A673 (cell line): ENCODE measurements around the gene KCNMA1. TPM values are rescaled to one million over a fixed set of nuclear protein-coding genes. Genes with fewer than 3 reads are reported as not detected.

Source experiments
- BruUV-seq: library from RNA; stranded (reverse); fragments of 400-500 nt; replicated peaks from 2 replicates; lab custom pipeline; 2021; lab: Mats Ljungman, UMichigan
- CTCF ChIA-PET: fragments of 300-600 bp; sonication (Branson Sonifier 250); formaldehyde crosslinking; loops from one replicate; lab custom pipeline; 2022; ENCODE audit warnings: antibody characterized with exemption; lab: Charles Lee
- POLR2A ChIA-PET: fragments of 300-600 bp; sonication (Branson Sonifier 250); formaldehyde crosslinking; loops from one replicate; lab custom pipeline; 2022; ENCODE audit warnings: antibody characterized with exemption; ENCODE audit not compliant: low non-redundant PET; lab: Charles Lee
- DNase-seq: peaks from one replicate; pipeline ENCODE4 v3.0.0-alpha.2; 2015; ENCODE audit warnings: low spot score
- H3K27ac ChIP-seq: fragments of 200-600 bp; sonication (generic); 2 replicates; pipeline ENCODE4 v1.5.1; 2016; ENCODE audit warnings: mixed run types, low read depth, mild to moderate bottlenecking, mixed read lengths, antibody characterized with exemption, low read length; ENCODE audit not compliant: poor library complexity, severe bottlenecking
- H3K27me3 ChIP-seq: fragments of 200-600 bp; sonication (generic); replicated peaks from 2 replicates; pipeline ENCODE4 v1.6.1; 2017; ENCODE audit warnings: mixed run types, low read depth, mild to moderate bottlenecking, mixed read lengths, antibody characterized with exemption, low read length; ENCODE audit not compliant: insufficient read depth, poor library complexity
- H3K36me3 ChIP-seq: fragments of 200-600 bp; sonication (generic); 2 replicates; pipeline ENCODE4 v1.6.1; 2016; ENCODE audit warnings: mixed run types, mild to moderate bottlenecking, mixed read lengths, antibody characterized with exemption, low read length; ENCODE audit not compliant: insufficient read depth, poor library complexity, severe bottlenecking
- H3K4me1 ChIP-seq: fragments of 200-600 bp; sonication (generic); 2 replicates; pipeline ENCODE4 v1.6.1; 2017; ENCODE audit warnings: mixed run types, mild to moderate bottlenecking, mixed read lengths, antibody characterized with exemption, low read length; ENCODE audit not compliant: insufficient read depth, poor library complexity, severe bottlenecking
- H3K4me3 ChIP-seq: fragments of 200-600 bp; sonication (generic); 2 replicates; pipeline ENCODE4 v1.5.1; 2016; ENCODE audit warnings: low read depth, mixed run types, mild to moderate bottlenecking, mixed read lengths, low read length; ENCODE audit not compliant: poor library complexity, severe bottlenecking
- H3K9me3 ChIP-seq: fragments of 200-600 bp; sonication (generic); 2 replicates; pipeline ENCODE4 v1.6.1; 2016; ENCODE audit warnings: mixed run types, low read depth, mild to moderate bottlenecking, mixed read lengths, antibody characterized with exemption, low read length; ENCODE audit not compliant: poor library complexity, severe bottlenecking
- EZH2 ChIP-seq: fragments of 200-600 bp; sonication (generic); IDR thresholded peaks from 2 replicates; pipeline ENCODE4 v1.6.1; 2017; ENCODE audit warnings: borderline replicate concordance, low read depth, mild to moderate bottlenecking, mixed read lengths, antibody characterized with exemption, low read length; ENCODE audit not compliant: poor library complexity, severe bottlenecking
- intact Hi-C: fragments of 100-400 bp; cut with micrococcal nuclease; formaldehyde crosslinking; loops from one replicate; pipeline ENCODE4 v1.10.0; 2022; ENCODE audit not compliant: unreplicated experiment
- total RNA-seq: library from RNA; stranded (reverse); gene quantifications from 2 replicates; pipeline ENCODE4 v1.2.3, GENCODE V29; 2021
- TF ChIP-seq, protein P1 (sequence below): fragments of 300-800, 200-600 bp; sonication (generic); conservative IDR thresholded peaks from 2 replicates; pipeline ENCODE4 v1.5.1; 2017; ENCODE audit warnings: low read depth, mild to moderate bottlenecking, antibody characterized with exemption, low read length, moderate library complexity, mixed read lengths

Gene KCNMA1
- total RNA-seq, 1 experiment from 2014 or later, result 0.84 TPM

DNA sequence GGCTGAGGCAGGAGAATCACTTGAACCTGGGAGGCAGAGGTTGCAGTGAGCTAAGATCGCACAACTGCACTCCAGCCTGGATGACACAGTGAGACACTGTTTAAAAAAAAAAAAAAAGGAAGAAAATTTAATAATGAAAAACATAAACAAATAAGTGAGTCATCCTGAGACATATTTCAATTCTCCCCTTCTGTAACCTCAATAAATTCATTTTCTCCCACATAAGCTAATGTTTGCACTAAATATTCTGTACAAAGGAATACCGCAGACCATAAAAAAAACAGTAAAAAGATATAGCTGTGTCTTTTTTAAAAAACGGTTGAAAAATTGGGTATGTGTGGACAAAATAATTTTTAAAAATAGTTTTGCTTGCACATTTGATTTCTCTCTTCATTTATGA, 654.0 kb downstream of the KCNMA1 start:
- Histone ChIP-seq H3K27ac (no peak overlapping the region), H3K4me1 (peaks cover 16% of the 10 kb centered on the region), H3K27me3 (no peaks in the 10 kb centered on the region), H3K4me3 (no peak overlapping the region), H3K36me3 (no peaks in the 10 kb centered on the region), H3K9me3 (no peaks in the 10 kb centered on the region)
- intact Hi-C loops, result loop anchor here (2.0 kb wide), 1 partner anchor 129 kb away; no protein-coding TSS in a partner anchor
- no TSS peak for BruUV-seq
- DNase-seq, result no peak
- TF ChIP-seq, protein P1, sequence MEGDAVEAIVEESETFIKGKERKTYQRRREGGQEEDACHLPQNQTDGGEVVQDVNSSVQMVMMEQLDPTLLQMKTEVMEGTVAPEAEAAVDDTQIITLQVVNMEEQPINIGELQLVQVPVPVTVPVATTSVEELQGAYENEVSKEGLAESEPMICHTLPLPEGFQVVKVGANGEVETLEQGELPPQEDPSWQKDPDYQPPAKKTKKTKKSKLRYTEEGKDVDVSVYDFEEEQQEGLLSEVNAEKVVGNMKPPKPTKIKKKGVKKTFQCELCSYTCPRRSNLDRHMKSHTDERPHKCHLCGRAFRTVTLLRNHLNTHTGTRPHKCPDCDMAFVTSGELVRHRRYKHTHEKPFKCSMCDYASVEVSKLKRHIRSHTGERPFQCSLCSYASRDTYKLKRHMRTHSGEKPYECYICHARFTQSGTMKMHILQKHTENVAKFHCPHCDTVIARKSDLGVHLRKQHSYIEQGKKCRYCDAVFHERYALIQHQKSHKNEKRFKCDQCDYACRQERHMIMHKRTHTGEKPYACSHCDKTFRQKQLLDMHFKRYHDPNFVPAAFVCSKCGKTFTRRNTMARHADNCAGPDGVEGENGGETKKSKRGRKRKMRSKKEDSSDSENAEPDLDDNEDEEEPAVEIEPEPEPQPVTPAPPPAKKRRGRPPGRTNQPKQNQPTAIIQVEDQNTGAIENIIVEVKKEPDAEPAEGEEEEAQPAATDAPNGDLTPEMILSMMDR, result no peak
- no peak for TF ChIP-seq EZH2
- CTCF ChIA-PET, result interaction anchor here (0.7 kb wide), 1 partner anchor 15 kb away, joined by 4 read pairs; no protein-coding TSS in a partner anchor
- POLR2A ChIA-PET, result interaction anchor here (0.6 kb wide), 1 partner anchor 286 kb away, joined by 4 read pairs; no protein-coding TSS in a partner anchor

DNA sequence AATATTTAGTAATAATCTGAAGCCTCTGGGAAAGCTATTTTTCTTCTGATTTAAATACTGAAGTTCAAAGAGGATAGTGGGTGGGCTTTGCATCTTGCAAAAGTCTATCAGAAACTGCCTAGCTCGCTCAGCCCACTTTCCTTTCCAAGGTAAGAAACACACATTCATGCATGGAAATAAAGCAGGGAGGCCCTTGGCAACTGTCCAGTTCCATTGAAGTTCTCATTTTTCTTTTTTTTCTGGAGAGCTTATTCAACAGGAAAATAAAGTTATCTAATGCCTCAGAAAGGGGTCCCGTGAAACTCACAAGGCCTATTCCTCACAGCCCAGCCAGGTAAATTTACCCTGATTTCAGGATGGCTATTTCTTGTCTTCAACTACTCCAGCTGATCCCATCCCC, 654.9 kb downstream of the KCNMA1 start:
- Histone ChIP-seq H3K4me3 (no peak overlapping the region), H3K9me3 (no peaks in the 10 kb centered on the region), H3K4me1 (peaks cover 16% of the 10 kb centered on the region), H3K27ac (no peak overlapping the region), H3K27me3 (no peaks in the 10 kb centered on the region), H3K36me3 (no peaks in the 10 kb centered on the region)
- no TSS peak for BruUV-seq
- CTCF ChIA-PET, result no interaction called here
- DNase-seq, result no peak
- POLR2A ChIA-PET, result no interaction called here
- no peak for TF ChIP-seq EZH2
- TF ChIP-seq, protein P1, result no peak
- intact Hi-C loops, result no loop called here

DNA sequence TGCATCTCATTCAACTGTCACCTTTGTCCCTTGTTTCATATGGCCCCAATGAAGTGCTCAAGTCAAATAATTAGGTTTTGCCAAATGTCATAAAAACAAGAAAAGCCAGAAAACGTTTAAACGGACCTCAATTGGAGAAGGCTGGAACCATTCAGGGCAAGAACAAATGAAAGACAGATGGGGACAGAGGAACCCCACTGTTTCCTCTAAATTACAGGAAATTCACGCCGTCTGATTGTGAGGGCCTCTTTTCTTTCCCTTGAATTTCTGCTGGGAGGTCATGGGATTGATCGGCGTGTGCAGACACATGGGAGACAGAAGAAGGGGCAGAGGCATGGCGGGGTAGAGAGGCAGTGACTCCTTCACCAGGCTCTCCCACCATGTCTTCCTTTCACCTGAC, 656.4 kb downstream of the KCNMA1 start:
- H3K36me3 ChIP-seq, result no peaks in the 10 kb centered on the region
- no peaks in the 10 kb centered on the region for H3K27me3 ChIP-seq
- POLR2A ChIA-PET, result no interaction called here
- no TSS peak for BruUV-seq
- peaks cover 16% of the 10 kb centered on the region for H3K4me1 ChIP-seq
- H3K9me3 ChIP-seq, result no peaks in the 10 kb centered on the region
- no peak overlapping the region for H3K4me3 ChIP-seq
- DNase-seq, result peak; percentile 86
- TF ChIP-seq, protein P1, result no peak
- TF ChIP-seq EZH2, result no peak
- CTCF ChIA-PET, result interaction anchor here (0.6 kb wide), 1 partner anchor 434 kb away, joined by 3 read pairs; no protein-coding TSS in a partner anchor
- no peak overlapping the region for H3K27ac ChIP-seq
- intact Hi-C loops, result loop anchor here (2.0 kb wide), 1 partner anchor 282 kb away; no protein-coding TSS in a partner anchor
